GM21381 (cell line): ENCODE measurements around the gene NPFFR2.
"Not testable (repeated sequence)": the region's sequence is repeated elsewhere in the genome, so short reads cannot be mapped to it uniquely, and the experiment has no call there.

Source experiments
- ATAC-seq: cut with Tn5 transposase; IDR thresholded peaks from one replicate; pipeline ENCODE4 v1.9.1; 2021; ENCODE audit warnings: mild to moderate bottlenecking, moderate library complexity; ENCODE audit not compliant: unreplicated experiment

NPFFR2 gene

GRCh38 chr4:72031868-72032608, at the start of gene NPFFR2:
Gene NPFFR2, plus strand, starts transcription at chr4:72032000. Its CDS starts 96,592 bp downstream, at chr4:72128592.
- no peak for ATAC-seq

DNA sequence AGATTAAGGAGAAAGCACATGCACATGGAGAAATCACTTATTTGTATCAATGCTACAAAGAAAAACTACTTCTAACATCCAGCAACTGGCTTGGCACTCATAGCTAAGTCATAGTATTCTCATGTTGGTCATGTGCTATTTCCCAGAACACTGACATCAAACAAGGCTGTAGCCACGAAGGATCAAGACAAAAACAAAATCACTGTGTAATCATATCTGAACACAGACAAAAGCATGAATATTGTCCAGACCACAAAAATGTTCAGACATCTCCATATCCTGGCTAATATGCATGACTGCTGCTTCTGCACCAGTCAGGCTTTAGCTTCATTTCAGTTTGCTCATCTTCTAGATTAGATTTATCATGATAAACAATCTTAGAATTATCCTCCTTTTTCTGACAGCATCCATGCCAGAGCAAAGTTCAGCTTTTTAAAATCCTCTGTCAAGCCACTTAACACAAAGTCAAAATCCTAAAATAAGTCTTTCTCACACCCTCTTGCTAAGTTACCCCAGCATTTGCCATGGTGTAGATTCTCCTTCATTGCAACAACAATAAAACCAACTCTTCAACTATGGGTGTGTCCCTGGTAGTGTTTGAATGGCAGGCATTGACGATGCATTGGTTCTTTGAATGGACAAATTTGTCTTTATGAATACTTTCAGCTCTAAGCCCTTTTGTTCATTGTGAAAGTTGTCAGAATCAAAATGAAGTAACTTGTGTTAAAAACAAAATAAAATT, 39.1 kb upstream of the NPFFR2 start:
- ATAC-seq: no peak

DNA sequence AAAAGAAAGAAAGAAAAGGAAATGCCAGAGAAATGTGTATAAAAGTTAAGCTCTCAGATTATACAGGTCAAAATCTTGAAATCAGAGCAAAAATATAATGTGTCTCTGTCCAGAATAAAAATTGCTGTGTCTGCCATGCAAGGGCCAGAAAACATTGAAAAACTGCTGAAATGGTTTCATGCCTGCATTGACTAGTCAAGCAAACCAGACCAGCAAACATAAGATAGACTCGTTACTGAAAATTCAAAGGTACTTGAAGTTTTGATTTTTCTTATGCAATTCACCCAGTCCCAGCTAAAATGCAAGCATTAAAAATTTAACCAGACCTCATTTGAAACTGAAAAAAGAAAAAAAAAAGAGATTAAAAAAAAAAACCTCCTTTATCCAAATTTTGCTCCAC, 37.2 kb upstream of the NPFFR2 start:
- no peak for ATAC-seq

GRCh38 chr4:71995297-71995696, 36.5 kb upstream of the NPFFR2 start:
- ATAC-seq: no peak

GRCh38 chr4:72006586-72006985, 25.2 kb upstream of the NPFFR2 start:
- ATAC-seq: no peak

DNA sequence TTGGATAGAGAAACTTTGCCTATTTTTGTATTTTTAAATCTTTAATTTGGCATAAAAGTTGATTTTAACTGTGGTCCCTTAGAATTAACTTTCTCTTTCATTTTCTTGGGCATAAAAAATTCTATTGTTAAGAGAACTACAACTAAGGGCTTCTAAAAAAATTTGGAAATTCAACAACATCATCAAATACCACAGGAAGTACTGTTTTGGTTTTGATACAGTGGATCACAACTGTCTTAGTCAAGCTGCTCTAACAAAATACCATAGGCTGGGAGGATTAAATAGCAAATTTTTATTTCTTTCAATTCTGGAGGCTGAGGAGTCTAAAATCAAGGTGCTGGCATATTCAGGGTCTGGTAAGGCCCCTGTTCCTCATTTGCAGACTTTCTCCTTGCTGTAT, 19.9 kb upstream of the NPFFR2 start:
- ATAC-seq: no peak

GRCh38 chr4:72016011-72016410, 15.8 kb upstream of the NPFFR2 start:
- ATAC-seq: no peak

GRCh38 chr4:72019688-72020087, 12.1 kb upstream of the NPFFR2 start:
- ATAC-seq: no peak

GRCh38 chr4:72022553-72022952, 9.2 kb upstream of the NPFFR2 start:
- ATAC-seq: no peak

- no peak for ATAC-seq
Observed at GRCh38 chr4:72055566-72055965, 23.8 kb downstream of the NPFFR2 start.

DNA sequence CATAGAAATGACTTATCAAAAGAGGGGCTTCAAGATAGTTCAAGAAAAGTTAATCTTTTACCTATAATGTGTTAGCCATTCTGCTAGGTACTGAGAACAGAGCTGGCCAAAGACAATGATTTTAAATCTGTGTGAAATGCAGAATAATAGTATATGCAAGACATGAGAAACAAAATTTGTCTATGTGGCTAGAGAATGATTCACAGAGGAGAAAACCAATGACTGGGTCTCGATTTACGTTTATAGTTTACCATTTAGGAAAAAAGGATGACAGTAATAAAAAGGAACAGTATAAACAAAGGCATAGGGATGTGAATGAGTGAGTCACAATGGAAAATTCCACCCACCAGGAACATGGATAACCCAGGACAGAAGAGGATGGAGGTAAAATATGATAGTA, 31.9 kb downstream of the NPFFR2 start:
- ATAC-seq: no peak

DNA sequence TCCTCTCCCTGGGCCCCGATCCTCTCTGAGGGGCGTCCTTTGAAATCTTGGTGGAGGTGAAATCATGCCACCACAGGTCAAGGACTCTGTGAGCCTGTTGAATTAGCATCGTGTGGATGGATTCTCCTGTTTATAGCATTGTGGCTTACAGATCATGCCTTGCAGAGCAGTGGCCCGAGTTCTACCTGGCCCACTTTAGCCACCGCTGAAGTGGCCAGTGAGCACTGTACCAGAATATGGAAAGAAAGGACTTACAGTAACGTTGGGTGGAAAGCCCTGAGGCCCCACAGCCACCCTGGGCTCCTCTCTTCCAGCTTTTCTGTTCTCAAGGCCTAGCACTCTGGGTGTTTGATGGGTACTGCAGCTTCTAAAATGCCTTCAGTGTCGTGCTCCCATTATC, 35.3 kb downstream of the NPFFR2 start:
- ATAC-seq: no peak

GRCh38 chr4:72073816-72074215, 42.0 kb downstream of the NPFFR2 start:
- no peak for ATAC-seq

GRCh38 chr4:72076562-72076961, 44.8 kb downstream of the NPFFR2 start:
- no peak for ATAC-seq

GRCh38 chr4:72077346-72077745, 45.5 kb downstream of the NPFFR2 start:
- no peak for ATAC-seq

DNA sequence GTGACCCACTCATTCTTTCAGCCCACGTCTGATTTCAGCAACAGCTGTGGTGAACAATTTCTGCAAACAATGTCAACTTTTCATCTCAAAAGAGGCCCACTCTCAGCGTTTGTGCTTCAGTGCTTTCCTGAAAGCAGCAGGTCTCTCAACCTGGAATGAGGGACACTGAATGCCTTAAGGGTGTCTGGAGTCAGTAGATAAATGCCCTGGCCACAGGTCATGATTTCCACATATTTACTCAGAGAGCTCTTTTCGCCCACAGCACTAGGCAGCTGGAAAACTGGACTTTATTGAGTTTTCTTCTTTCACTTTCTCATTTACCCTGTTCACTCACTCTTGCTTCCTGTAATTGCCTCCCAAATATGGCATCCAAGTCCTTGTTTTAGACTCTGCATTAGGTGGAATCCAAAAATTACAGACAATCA, 52.8 kb downstream of the NPFFR2 start:
- ATAC-seq: no peak

DNA sequence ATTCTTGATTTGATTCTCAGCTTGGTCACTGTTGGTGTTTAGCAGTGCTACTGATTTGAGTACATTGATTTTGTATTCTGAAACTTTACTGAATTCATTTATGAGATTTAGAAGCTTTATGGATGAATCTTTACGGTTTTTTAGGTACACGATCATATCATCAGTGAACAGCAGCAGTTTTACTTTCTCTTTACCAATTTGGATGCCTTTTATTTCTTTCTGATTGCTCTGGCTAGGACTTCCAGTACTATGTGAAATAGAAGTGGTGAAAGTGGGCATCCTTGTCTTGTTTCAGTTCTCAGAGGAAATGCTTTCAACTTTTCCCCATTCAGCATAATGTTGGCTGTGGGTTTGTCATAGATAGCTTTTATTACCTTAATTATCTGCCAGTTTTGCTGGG, 58.8 kb downstream of the NPFFR2 start:
- ATAC-seq: not testable (repeated sequence)

- no peak for ATAC-seq
Observed at GRCh38 chr4:72094059-72094797, 62.4 kb downstream of the NPFFR2 start.

DNA sequence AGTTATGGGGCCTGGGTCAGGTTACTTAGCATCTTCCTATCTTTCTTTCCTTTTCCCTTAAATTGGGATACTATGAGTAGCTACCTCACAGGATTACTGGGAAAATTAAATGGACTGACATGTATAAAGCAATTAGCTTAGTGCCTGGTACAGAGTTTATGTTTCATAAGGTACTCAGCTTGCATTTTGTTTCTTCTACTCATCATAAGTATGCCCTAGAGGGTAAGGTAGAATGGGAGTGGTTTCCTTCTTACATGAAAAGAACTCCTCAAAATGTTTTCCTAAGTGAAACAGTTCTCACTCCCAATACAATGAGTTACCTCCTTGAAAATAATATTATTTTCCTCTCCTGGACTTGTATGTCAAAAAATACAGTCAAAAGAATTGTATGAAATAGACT, 75.7 kb downstream of the NPFFR2 start:
- no peak for ATAC-seq

DNA sequence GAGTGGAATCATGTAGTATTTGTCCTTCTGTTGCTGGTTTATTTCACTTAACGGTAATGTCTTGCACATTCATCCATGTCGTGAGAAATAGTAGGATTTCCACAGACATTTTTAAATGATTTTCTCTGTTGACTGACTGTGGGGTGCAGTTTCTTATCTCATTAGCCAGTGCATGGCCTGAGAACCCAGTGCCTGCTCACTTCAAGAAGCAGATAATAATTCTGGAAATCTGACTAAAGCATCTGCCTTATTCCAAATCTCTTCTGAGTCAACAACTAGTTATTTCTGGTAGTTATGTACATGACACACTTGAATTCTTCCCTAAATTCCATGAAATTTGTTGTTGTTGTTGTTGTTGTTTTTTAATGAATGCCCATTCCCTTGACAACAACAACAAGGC, 77.6 kb downstream of the NPFFR2 start:
- ATAC-seq: no peak

GRCh38 chr4:72109959-72110497, 78.2 kb downstream of the NPFFR2 start:
- ATAC-seq: no peak
